Upper lobe of right lung (tissue), 1 donor: Measurements from ENCODE around the gene CHSY3. TPM values are rescaled to one million over a fixed set of nuclear protein-coding genes. Genes with fewer than 3 reads are reported as not detected.

Experiments
- ATAC-seq: fragments of 200-7000 bp; cut with Tn5 transposase; one replicate; pipeline ENCODE4 v1.9.1; 2020; ENCODE audit warnings: mild to moderate bottlenecking, moderate library complexity
- DNase-seq: peaks from one replicate; pipeline ENCODE4 v3.0.0-alpha.2; 2020
- H3K27ac ChIP-seq: fragments of 200-600 bp; one replicate; pipeline ENCODE4 v1.8.0; 2022
- H3K27me3 ChIP-seq: fragments of 200-600 bp; one replicate; pipeline ENCODE4 v1.8.0; 2022; ENCODE audit warnings: mild to moderate bottlenecking
- H3K36me3 ChIP-seq: fragments of 200-600 bp; one replicate; pipeline ENCODE4 v1.8.0; 2022
- H3K4me1 ChIP-seq: fragments of 200-600 bp; one replicate; pipeline ENCODE4 v1.8.0; 2022
- H3K4me3 ChIP-seq: fragments of 200-600 bp; one replicate; pipeline ENCODE4 v1.8.0; 2022; ENCODE audit warnings: mild to moderate bottlenecking
- H3K9me3 ChIP-seq: fragments of 200-600 bp; one replicate; pipeline ENCODE4 v1.8.0; 2022
- CTCF ChIP-seq: fragments of 200-600 bp; IDR thresholded peaks from one replicate; pipeline ENCODE4 v1.8.0; 2022; ENCODE audit warnings: antibody characterized with exemption
- intact Hi-C: fragments of 100-400 bp; cut with DNase I; formaldehyde crosslinking; loops from one replicate; pipeline ENCODE4 v1.11.0; 2022
- total RNA-seq: library from RNA; stranded (reverse); fragmentation: NEBNext Ultra II Directional; extraction: Animal tissue kit (Norgen Biotek cat#: 25700); gene quantifications from one replicate; pipeline ENCODE4 v1.2.1, GENCODE V29; 2021
- donor health status: DM: no; HTN: yes; CAD: no; lungs with severe emphysema.

The CHSY3 gene
- total RNA-seq, 1 donor from 2014 or later: 5.7 TPM

DNA sequence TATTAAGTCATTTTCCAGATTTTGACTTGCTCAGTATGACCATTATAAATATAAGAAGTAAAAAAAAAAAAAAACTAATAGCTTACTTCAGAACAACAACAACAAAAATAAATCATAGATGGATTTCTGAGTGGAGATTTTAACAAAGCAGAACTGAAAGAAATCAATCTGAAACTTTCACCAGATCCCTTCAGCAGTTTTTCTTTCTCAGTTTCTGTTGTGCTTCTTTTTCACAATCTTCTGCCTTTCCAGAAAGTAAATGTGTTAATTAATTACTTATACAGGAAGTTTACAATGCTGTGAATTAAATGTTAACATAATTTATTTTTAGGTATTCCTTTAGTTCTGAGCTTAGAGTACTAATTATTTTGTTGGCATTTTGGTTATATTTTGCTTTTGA is 73.5 kb downstream of the CHSY3 start:
- no peaks in the 10 kb centered on the region for H3K4me1 ChIP-seq
- DNase-seq: no peak
- TF ChIP-seq CTCF: no peak
- no peaks in the 10 kb centered on the region for H3K9me3 ChIP-seq
- H3K27me3 ChIP-seq: no peaks in the 10 kb centered on the region
- H3K27ac ChIP-seq: no peak overlapping the region
- no peak for ATAC-seq
- intact Hi-C loops: no loop called here
- no peak overlapping the region for H3K4me3 ChIP-seq
- no peaks in the 10 kb centered on the region for H3K36me3 ChIP-seq

DNA sequence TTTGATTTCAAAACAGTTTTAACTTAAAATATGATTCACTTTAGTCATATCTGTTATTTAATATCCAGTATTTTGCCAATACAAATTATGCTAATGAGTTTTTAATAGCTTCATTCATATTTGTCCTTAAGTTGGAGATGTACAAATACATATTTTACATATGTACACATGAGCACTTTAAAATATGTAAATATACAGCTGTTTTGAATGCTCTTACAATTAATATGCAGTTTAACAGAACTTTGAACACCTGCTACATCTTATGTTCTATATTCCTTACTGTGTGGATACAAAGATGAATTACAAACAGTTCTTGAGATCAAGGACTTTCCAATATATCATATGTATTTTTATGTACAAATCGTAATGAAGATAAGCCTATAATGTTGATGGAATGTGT is 74.0 kb downstream of the CHSY3 start:
- intact Hi-C loops: no loop called here
- DNase-seq: no peak
- ATAC-seq: no peak
- H3K9me3 ChIP-seq: no peaks in the 10 kb centered on the region
- no peak for TF ChIP-seq CTCF
- no peak overlapping the region for H3K27ac ChIP-seq
- no peak overlapping the region for H3K4me3 ChIP-seq
- no peaks in the 10 kb centered on the region for H3K27me3 ChIP-seq
- no peaks in the 10 kb centered on the region for H3K4me1 ChIP-seq
- H3K36me3 ChIP-seq: no peaks in the 10 kb centered on the region

DNA sequence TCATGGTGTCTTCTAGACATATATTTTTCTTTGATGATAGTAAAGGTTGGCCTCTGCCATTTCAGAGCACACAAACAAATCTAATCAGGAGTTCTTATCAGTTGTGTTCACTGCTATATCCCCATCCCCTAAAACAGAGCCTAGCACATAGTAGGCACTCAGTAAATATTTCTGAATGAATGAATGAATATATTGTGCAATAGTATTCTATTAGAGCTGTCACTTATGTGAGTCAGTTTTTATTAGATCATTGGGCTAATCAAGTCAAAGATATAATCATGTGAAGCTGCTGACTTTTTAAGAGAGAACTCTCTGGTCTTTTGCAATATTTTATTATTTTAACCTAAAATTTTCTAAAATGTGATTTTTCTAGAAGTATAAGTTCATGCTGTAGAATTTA is 84.2 kb downstream of the CHSY3 start:
- ATAC-seq: no peak
- H3K9me3 ChIP-seq: peaks cover 12% of the 10 kb centered on the region
- intact Hi-C loops: no loop called here

GRCh38 chr5:129991780-129992179 is 87.5 kb downstream of the CHSY3 start:
- no peak for ATAC-seq
- Histone ChIP-seq H3K9me3 (no peaks in the 10 kb centered on the region), H3K4me3 (no peak overlapping the region), H3K36me3 (no peaks in the 10 kb centered on the region), H3K27ac (no peak overlapping the region), H3K4me1 (no peaks in the 10 kb centered on the region), H3K27me3 (no peaks in the 10 kb centered on the region)
- intact Hi-C loops: no loop called here
- DNase-seq: no peak
- TF ChIP-seq CTCF: no peak

More for the DNA sequence above, 84.2 kb downstream of the CHSY3 start:
- Histone ChIP-seq H3K4me3 (no peak overlapping the region), H3K27me3 (no peaks in the 10 kb centered on the region), H3K4me1 (no peaks in the 10 kb centered on the region), H3K27ac (no peak overlapping the region), H3K36me3 (no peaks in the 10 kb centered on the region)
- TF ChIP-seq CTCF: no peak
- no peak for DNase-seq

DNA sequence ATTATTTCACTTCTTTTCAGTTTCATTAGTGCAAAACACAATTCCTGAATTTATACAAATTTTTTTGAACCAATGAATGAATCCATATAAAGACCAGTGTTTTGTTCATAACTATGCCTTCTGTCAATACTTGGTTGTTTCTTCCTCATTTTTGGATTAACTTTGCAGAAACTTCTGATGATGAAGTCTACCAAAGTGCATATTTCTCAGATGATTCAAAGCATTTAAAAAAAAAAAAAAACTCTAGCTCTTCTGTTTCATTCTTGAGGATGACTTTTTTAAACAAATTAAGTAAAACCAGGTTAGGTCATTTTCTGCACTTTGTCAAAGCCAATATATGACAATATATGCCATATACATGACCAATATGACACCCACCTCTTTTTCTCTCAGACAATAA is 92.6 kb downstream of the CHSY3 start:
- H3K4me3 ChIP-seq: no peak overlapping the region
- no peaks in the 10 kb centered on the region for H3K9me3 ChIP-seq
- H3K27ac ChIP-seq: no peak overlapping the region
- H3K4me1 ChIP-seq: no peaks in the 10 kb centered on the region
- H3K36me3 ChIP-seq: no peaks in the 10 kb centered on the region
- no peak for TF ChIP-seq CTCF
- ATAC-seq (no peak), DNase-seq (no peak)
- H3K27me3 ChIP-seq: no peaks in the 10 kb centered on the region
- intact Hi-C loops: no loop called here

DNA sequence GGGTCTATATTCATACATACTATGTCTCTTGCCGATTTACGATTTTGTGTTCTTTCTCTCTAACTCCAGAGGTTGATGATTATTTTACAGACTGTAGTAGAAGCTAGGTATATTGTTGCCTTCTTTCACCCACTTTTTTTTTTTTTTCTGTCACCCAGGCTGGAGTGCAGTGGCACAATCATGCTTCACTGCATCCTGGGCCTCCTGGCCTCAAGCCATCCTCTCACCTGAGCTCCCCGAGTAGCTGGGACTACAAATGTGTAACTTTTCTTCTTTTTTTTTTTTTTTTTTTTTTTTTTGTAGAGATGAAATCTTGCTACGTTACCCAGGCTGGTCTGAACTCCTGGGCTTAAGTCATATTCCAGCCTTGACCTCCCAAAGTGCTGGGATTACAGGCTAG is 96.2 kb downstream of the CHSY3 start:
- DNase-seq: no peak
- Histone ChIP-seq H3K9me3 (no peaks in the 10 kb centered on the region), H3K4me3 (no peak overlapping the region), H3K27ac (no peak overlapping the region), H3K36me3 (no peaks in the 10 kb centered on the region), H3K4me1 (no peaks in the 10 kb centered on the region), H3K27me3 (no peaks in the 10 kb centered on the region)
- intact Hi-C loops: no loop called here
- ATAC-seq: no peak
- no peak for TF ChIP-seq CTCF
